IMR-90 (cell line): ENCODE results near the gene DGKZ. TPM values are rescaled to one million over a fixed set of nuclear protein-coding genes. Genes with fewer than 3 reads are reported as not detected.

Source experiments
- ATAC-seq: fragments of 200-7000 bp; cut with Tn5 transposase; 2 replicates; pipeline ENCODE4 v1.9.1; 2020; ENCODE audit warnings: low read depth, mild to moderate bottlenecking, moderate library complexity
- BruUV-seq: library from RNA; stranded (reverse); fragments of 400-500 nt; replicated peaks from 2 replicates; lab custom pipeline; 2021; lab: Mats Ljungman, UMichigan
- CTCF ChIA-PET: fragments of 300-600 bp; formaldehyde crosslinking; extraction: SDS; loops from one replicate; lab custom pipeline; 2021; ENCODE audit warnings: antibody characterized with exemption; lab: Yijun Ruan, JAX
- POLR2A ChIA-PET: fragments of 300-600 bp; sonication (Branson Sonifier 250); formaldehyde crosslinking; loops from one replicate; lab custom pipeline; 2022; ENCODE audit warnings: antibody characterized with exemption; ENCODE audit not compliant: unreplicated experiment; lab: Charles Lee
- DNase-seq: peaks from one replicate; pipeline ENCODE4 v3.0.0; 2013
- H2AFZ ChIP-seq: replicated peaks from 2 replicates; pipeline ENCODE3; 2013; ENCODE audit warnings: low read length, mild to moderate bottlenecking; ENCODE audit not compliant: poor library complexity
- H2AK5ac ChIP-seq: 2 replicates; pipeline ENCODE4 v1.6.1; 2013; ENCODE audit warnings: low read depth, low read length, inconsistent platforms
- H2AK9ac ChIP-seq: replicated peaks from 2 replicates; pipeline ENCODE3; 2013; ENCODE audit warnings: mild to moderate bottlenecking, low read depth, low read length, moderate library complexity; ENCODE audit not compliant: poor library complexity
- H2BK120ac ChIP-seq: 2 replicates; pipeline ENCODE4 v1.6.1; 2013; ENCODE audit warnings: low read depth, low read length, inconsistent platforms
- H2BK15ac ChIP-seq: 3 replicates; pipeline ENCODE4 v1.6.1; 2013; ENCODE audit warnings: low read depth, low read length, inconsistent platforms
- H2BK20ac ChIP-seq: 2 replicates; pipeline ENCODE4 v1.6.1; 2013; ENCODE audit warnings: low read depth, mild to moderate bottlenecking, inconsistent platforms, low read length, moderate library complexity
- H2BK5ac ChIP-seq: 2 replicates; pipeline ENCODE4 v1.6.1; 2013; ENCODE audit warnings: mild to moderate bottlenecking, low read depth, low read length, inconsistent platforms; ENCODE audit not compliant: poor library complexity, severe bottlenecking
- H3K14ac ChIP-seq: replicated peaks from 2 replicates; pipeline ENCODE4 v1.6.1; 2013; ENCODE audit warnings: low read depth, low read length, inconsistent platforms
- H3K18ac ChIP-seq: 2 replicates; pipeline ENCODE4 v1.6.1; 2013; ENCODE audit warnings: low read depth, low read length, control low read depth
- H3K23ac ChIP-seq: 2 replicates; pipeline ENCODE4 v1.6.1; 2013; ENCODE audit warnings: low read depth, low read length, inconsistent platforms
- H3K27ac ChIP-seq: 2 replicates; pipeline ENCODE4 v1.5.1; 2013; ENCODE audit warnings: mild to moderate bottlenecking, control low read depth, low read length; ENCODE audit not compliant: insufficient read depth
- H3K27me3 ChIP-seq: 2 replicates; pipeline ENCODE4 v1.6.1; 2013; ENCODE audit warnings: low read length; ENCODE audit not compliant: control insufficient read depth, insufficient read depth
- H3K36me3 ChIP-seq: 2 replicates; pipeline ENCODE4 v1.6.1; 2013; ENCODE audit warnings: low read length, mixed read lengths; ENCODE audit not compliant: control insufficient read depth, insufficient read depth
- H3K4ac ChIP-seq: 2 replicates; pipeline ENCODE4 v1.6.1; 2013; ENCODE audit warnings: low read depth, low read length, inconsistent platforms
- H3K4me1 ChIP-seq: 2 replicates; pipeline ENCODE4 v1.6.1; 2013; ENCODE audit warnings: low read length, mixed read lengths; ENCODE audit not compliant: control insufficient read depth, insufficient read depth
- H3K4me2 ChIP-seq: 2 replicates; pipeline ENCODE4 v1.6.1; 2013; ENCODE audit warnings: low read depth, mild to moderate bottlenecking, control low read depth, low read length, moderate library complexity
- H3K4me3 ChIP-seq: 2 replicates; pipeline ENCODE4 v1.5.1; 2013; ENCODE audit warnings: low read depth, mild to moderate bottlenecking, control low read depth, low read length, moderate library complexity; ENCODE audit not compliant: insufficient read depth
- H3K56ac ChIP-seq: 2 replicates; pipeline ENCODE4 v1.6.1; 2013; ENCODE audit warnings: low read length, inconsistent platforms; ENCODE audit not compliant: insufficient read depth; ENCODE audit errors: extremely low read depth
- H3K79me1 ChIP-seq, 2 experiments: 2 replicates each; pipeline ENCODE4 v1.6.1; 2013; ENCODE audit warnings: low read length in 2 of 2, inconsistent platforms in 1 of 2, low read depth in 1 of 2
- H3K9ac ChIP-seq: 2 replicates; pipeline ENCODE4 v1.6.1; 2013; ENCODE audit warnings: low read depth, low read length, control low read depth
- H3K9me1 ChIP-seq: 2 replicates; pipeline ENCODE4 v1.6.1; 2013; ENCODE audit warnings: low read length, inconsistent platforms; ENCODE audit not compliant: insufficient read depth
- H3K9me3 ChIP-seq: 2 replicates; pipeline ENCODE4 v1.6.1; 2013; ENCODE audit warnings: low read length; ENCODE audit not compliant: control insufficient read depth, insufficient read depth
- H4K20me1 ChIP-seq: 2 replicates; pipeline ENCODE4 v1.6.1; 2013; ENCODE audit warnings: low read length, inconsistent platforms; ENCODE audit not compliant: insufficient read depth
- H4K5ac ChIP-seq: 2 replicates; pipeline ENCODE4 v1.6.1; 2013; ENCODE audit warnings: mild to moderate bottlenecking, low read depth, low read length, control low read depth
- H4K8ac ChIP-seq, 2 experiments: 2 replicates each; pipeline ENCODE4 v1.6.1; 2013; ENCODE audit warnings: low read depth in 2 of 2, low read length in 2 of 2, control low read depth in 1 of 2, inconsistent platforms in 1 of 2
- H4K91ac ChIP-seq: 2 replicates; pipeline ENCODE4 v1.6.1; 2013; ENCODE audit warnings: low read depth, low read length, inconsistent platforms; ENCODE audit not compliant: insufficient read depth
- CEBPB ChIP-seq: IDR thresholded peaks from 2 replicates; pipeline ENCODE4 v1.6.1; 2012; ENCODE audit warnings: low read depth, low read length, improper control_type of control experiment
- FOS ChIP-seq: fragments of 150-350 bp; IDR thresholded peaks from 2 replicates; pipeline ENCODE4 v1.6.1; 2016; ENCODE audit warnings: low read depth, low read length
- RAD21 ChIP-seq: IDR thresholded peaks from 2 replicates; pipeline ENCODE4 v1.6.1; 2012; ENCODE audit warnings: low read length, improper control_type of control experiment
- RCOR1 ChIP-seq: IDR thresholded peaks from 2 replicates; pipeline ENCODE4 v1.6.1; 2012; ENCODE audit warnings: mild to moderate bottlenecking, low read length, improper control_type of control experiment; ENCODE audit not compliant: insufficient replicate concordance
- WGBS, 2 experiments: methylation state at CpG; one replicate each; pipeline versions ENCODE4 v1.1.5 to v1.1.7; 2013; ENCODE audit warnings: missing lambda C conversion rate in 2 of 2; ENCODE audit not compliant: insufficient read length in 1 of 2; ENCODE audit errors: extremely low coverage in 2 of 2; 5-methylcytosine and 5-hydroxymethylcytosine counted together
- dilution Hi-C: fragments of 300-500 bp; cut with HindIII; formaldehyde crosslinking; loops from one replicate; pipeline ENCODE4 v1.14.3; 2018; ENCODE audit warnings: low sequenced_read_pairs; ENCODE audit not compliant: unreplicated experiment
- in situ Hi-C: fragments of 300-500 bp; cut with MboI; formaldehyde crosslinking; loops from 3 replicates; pipeline ENCODE4 v1.14.3; 2019; ENCODE audit warnings: low sequenced_read_pairs, inconsistent platforms, mixed read lengths
- intact Hi-C: fragments of 100-400 bp; cut with micrococcal nuclease; formaldehyde crosslinking; loops from 2 replicates; pipeline ENCODE4 v1.10.0; 2022
- polyA plus RNA-seq, 3 experiments: library from polyadenylated mRNA; depleted of rRNA; stranded (reverse); fragments of >200 nt; gene quantifications; 2 replicates each; pipeline ENCODE4 v1.2.3, GENCODE V29; 2012; ENCODE audit warnings: low replicate concordance in 1 of 3
- total RNA-seq: library from RNA; depleted of rRNA; stranded (reverse); fragments of >200 nt; gene quantifications from 2 replicates; pipeline ENCODE4 v1.2.3, GENCODE V29; 2012

The DGKZ gene
- total and polyA plus RNA-seq, 2 of the 4 experiments (the other 2 are of a cell fraction), result 46.8 to 62.0 TPM

DNA sequence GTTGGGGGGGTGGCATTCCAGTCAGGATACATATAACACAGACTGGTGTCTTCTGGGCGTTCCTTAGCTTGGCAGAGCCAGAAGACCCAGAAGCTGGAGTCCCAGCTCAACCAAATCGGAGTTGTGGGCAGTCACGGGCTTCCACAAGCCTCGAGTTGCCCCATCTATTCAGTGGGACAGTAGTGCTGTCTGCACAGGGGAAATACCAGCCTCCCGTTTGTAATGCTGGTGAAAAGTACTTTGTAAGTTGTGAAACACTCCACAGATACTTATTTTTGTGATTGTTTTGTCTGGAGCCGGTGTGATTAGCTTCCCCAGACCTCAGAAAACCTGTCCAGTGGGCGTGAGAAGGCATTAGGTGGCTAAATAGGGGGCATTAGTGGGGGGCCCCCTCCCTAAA lies 13.6 kb downstream of the DGKZ start:
- in situ Hi-C loops, result no loop called here
- Histone ChIP-seq H3K9me3 (no peaks in the 10 kb centered on the region), H2AK9ac (peak overlapping the region; percentile 59), H3K27me3 (no peaks in the 10 kb centered on the region), H3K36me3 (no peaks in the 10 kb centered on the region), H3K4me3 (no peak overlapping the region), H3K4ac (peak overlapping the region; percentile 76), H3K79me1 (peaks cover 51 to 71% of the 10 kb centered on the region in 2 experiments), H3K14ac (peak overlapping the region; percentile 44; the same call in 1 of the 2 replicates), H3K9me1 (peaks cover 14% of the 10 kb centered on the region), H4K5ac (peak overlapping the region; percentile 50), H2BK120ac (peak overlapping the region; percentile 52; the same call in 1 of the 2 replicates), H3K23ac (peak overlapping the region; percentile 40; the same call in 1 of the 2 replicates), H2AK5ac (peak overlapping the region; percentile 43; the same call in 1 of the 2 replicates), H3K56ac (no peak overlapping the region), H4K91ac (peak overlapping the region; percentile 55; the same call in 1 of the 2 replicates), H4K20me1 (peaks cover 32% of the 10 kb centered on the region), H2AFZ (peak overlapping the region; percentile 78), H3K9ac (peak overlapping the region; percentile 36; the same call in 1 of the 2 replicates), H2BK20ac (no peak overlapping the region), H3K4me2 (peak overlapping the region; percentile 51), H2BK15ac (peak overlapping the region; percentile 25; the same call in 1 of the 3 replicates), H3K18ac (peak overlapping the region; percentile 65; the same call in 1 of the 2 replicates), H2BK5ac (peak overlapping the region; percentile 71), H4K8ac (peak overlapping the region; percentile 44 to 93), H3K27ac (peak overlapping the region; percentile 66), H3K4me1 (peaks cover 37% of the 10 kb centered on the region)
- WGBS, 2 experiments, result 100% methylated on average over 1 of the region's 7 CpGs; no CpG with 5 or more reads in 1 of the 2 experiments
- DNase-seq, result no peak
- BruUV-seq, result no TSS peak
- no peak for ATAC-seq
- intact Hi-C loops, result no loop called here
- ChIA-PET POLR2A (interaction anchor here (0.9 kb wide), 1 partner anchor 72 kb away, joined by 10 read pairs; no protein-coding TSS in a partner anchor), CTCF (interaction anchor here (0.8 to 1.4 kb wide), 3 partner anchors 9 to 121 kb away, joined by 3 to 6 read pairs (median 4); partner anchors contain the start of gene DGKZ)
- TF ChIP-seq CEBPB, result peak; percentile 58
- TF ChIP-seq RCOR1, result no peak
- TF ChIP-seq RAD21, result no peak
- no peak for TF ChIP-seq FOS
- dilution Hi-C loops, result no loop called here
